HG03196 (cell line): ENCODE data around the gene LCN12.

ENCODE experiments used
- ATAC-seq: cut with Tn5 transposase; IDR thresholded peaks from one replicate; pipeline ENCODE4 v1.9.1; 2021; ENCODE audit not compliant: unreplicated experiment

Gene LCN12

GRCh38 chr9:136926749-136927148 lies 25.3 kb upstream of the LCN12 start:
- ATAC-seq: no peak

GRCh38 chr9:136927343-136928271 lies 24.5 kb upstream of the LCN12 start:
- ATAC-seq: no peak

- ATAC-seq: no peak
Measured at GRCh38 chr9:136928591-136928990, 23.5 kb upstream of the LCN12 start.

GRCh38 chr9:136930014-136930413 lies 22.1 kb upstream of the LCN12 start:
- no peak for ATAC-seq

GRCh38 chr9:136931611-136932130 lies 20.4 kb upstream of the LCN12 start:
- no peak for ATAC-seq

GRCh38 chr9:136934277-136934676 lies 17.8 kb upstream of the LCN12 start:
- no peak for ATAC-seq

GRCh38 chr9:136935651-136936050 lies 16.4 kb upstream of the LCN12 start:
- no peak for ATAC-seq

GRCh38 chr9:136936645-136937170 lies 15.4 kb upstream of the LCN12 start:
- ATAC-seq: no peak

GRCh38 chr9:136937186-136938001 lies 14.7 kb upstream of the LCN12 start:
- no peak for ATAC-seq

GRCh38 chr9:136939431-136939995 lies 12.6 kb upstream of the LCN12 start:
- no peak for ATAC-seq

GRCh38 chr9:136939996-136940525 lies 12.0 kb upstream of the LCN12 start:
- no peak for ATAC-seq

- no peak for ATAC-seq
Measured at GRCh38 chr9:136940526-136941230, 11.4 kb upstream of the LCN12 start.

GRCh38 chr9:136941231-136942111 lies 10.6 kb upstream of the LCN12 start:
- no peak for ATAC-seq

GRCh38 chr9:136942112-136942880 lies 9.8 kb upstream of the LCN12 start:
- no peak for ATAC-seq

GRCh38 chr9:136942881-136943230 lies 9.2 kb upstream of the LCN12 start:
- ATAC-seq: no peak

GRCh38 chr9:136943291-136944211 lies 8.5 kb upstream of the LCN12 start:
- ATAC-seq: peak; percentile 8

- ATAC-seq: peak; percentile 27
Measured at GRCh38 chr9:136944212-136944518, 7.9 kb upstream of the LCN12 start.
